Measurements from ENCODE around the gene TBC1D10A.

DNA sequence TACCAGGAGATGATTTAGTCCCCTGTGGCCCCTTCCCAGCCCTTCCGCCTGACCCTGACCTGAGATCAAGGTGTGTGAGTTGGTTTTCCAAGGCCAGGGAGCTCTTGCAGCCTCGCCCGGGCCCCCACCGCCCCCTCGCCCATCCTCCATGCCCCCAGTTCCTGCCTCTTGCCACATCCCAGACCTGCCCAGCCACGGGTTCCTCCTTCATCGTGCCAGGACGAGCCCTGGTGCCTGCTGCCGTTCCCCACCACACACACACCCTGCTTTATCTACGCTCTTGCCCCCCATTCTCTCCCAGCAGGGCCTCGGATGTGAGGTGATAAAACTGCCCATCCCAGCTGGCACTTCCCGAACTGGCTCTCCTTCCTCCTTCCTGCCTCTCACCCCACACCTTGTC lies 78.8 kb downstream of the TBC1D10A start:
- TF ChIP-seq EZH2 (IDR thresholded peaks at IDR 0.05), result no peak
- no peak for TF ChIP-seq POLR2AphosphoS5 (IDR thresholded peaks at IDR 0.05; ENCODE audit: borderline replicate concordance, low read depth, low read length)
